Stimulated activated CD4-positive, alpha-beta T cell treated with anti-CD3 and anti-CD28 coated beads, Interleukin-15, amount 100 ng/mL, for 48 hours (primary cell): ENCODE data around the gene MFAP3.
"Not testable (repeated sequence)": the region's sequence is repeated elsewhere in the genome, so short reads cannot be mapped to it uniquely, and the experiment has no call there.

Experiments used
- DNase-seq, 2 donors: peaks; one replicate each; pipeline ENCODE4 v3.0.0-alpha.2; 2020; ENCODE audit warnings: low read depth in 2 of 2

MFAP3 gene

GRCh38 chr5:154038707-154039457, at the start of gene MFAP3, which contains the start of gene FAM114A2:
Gene MFAP3, plus strand, starts transcription at chr5:154038967. Its CDS starts 10,756 bp downstream, at chr5:154049723.
Gene FAM114A2, minus strand, starts transcription at chr5:154038910. Its CDS starts 3,957 bp downstream, at chr5:154034953.
- DNase-seq = peak; percentile 84 to 86

DNA sequence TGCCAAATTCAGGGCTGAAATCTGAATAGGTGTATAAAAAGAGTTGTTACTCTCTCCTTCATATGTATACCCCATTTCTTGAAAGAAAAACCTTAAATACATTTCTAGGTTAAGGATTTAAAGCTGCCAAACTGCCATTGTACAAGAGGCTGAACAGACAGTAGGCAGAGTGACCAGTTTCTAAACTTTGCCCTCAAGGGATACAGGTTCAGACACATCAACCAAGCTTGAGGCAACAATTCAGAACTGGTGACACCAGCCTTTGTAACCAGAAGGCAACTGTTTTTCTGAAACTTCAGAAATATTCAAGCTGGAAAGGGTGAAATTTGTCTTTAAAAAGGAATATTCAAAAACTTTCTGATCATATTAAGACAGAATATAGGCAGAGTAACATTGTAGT, 47.6 kb upstream of the MFAP3 start:
- no peak for DNase-seq

DNA sequence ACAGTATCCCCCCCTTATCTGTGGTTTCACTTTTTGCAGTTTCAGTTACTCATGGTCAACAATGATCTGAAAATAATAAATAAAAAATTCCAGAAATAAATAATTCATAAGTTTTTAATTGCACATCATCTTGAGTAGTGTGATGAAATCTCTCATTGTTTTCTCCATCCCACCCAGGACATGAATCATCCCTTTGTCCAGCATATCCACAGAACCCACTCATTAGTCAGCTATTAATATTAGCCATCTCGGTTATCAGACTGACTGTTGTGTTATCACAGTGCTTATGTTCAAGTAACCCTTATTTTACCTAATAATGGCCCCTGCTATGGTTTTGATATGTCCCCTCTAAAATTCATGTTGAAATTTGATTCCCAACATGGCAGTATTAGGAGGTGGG, 40.8 kb upstream of the MFAP3 start:
- no peak for DNase-seq

- no peak for DNase-seq
These were observed 40.0 kb upstream of the MFAP3 start for GRCh38 chr5:153998768-153999167.

DNA sequence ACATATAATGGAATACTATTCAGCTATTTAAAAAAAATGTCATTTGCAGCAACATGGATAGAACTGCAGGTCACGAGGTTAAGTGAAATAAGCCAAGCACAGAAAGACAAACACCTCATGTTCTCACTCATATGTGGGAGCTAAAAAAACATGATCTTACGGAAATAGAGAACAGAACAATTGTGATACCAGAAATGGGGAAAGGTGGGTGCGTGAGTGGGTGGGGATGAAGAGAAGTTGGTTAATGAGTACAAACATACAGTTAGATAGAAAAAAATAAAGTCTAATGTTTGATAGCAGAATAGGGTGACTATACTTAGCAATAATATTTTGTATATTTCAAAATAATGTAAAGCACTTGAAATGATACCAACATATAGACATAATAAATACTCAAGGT, 38.8 kb upstream of the MFAP3 start:
- DNase-seq = no peak

- no peak for DNase-seq
These were observed 38.1 kb upstream of the MFAP3 start for GRCh38 chr5:154000703-154001102.

- DNase-seq = no peak
These were observed 36.7 kb upstream of the MFAP3 start for GRCh38 chr5:154002093-154002492.

- no peak for DNase-seq
These were observed 36.2 kb upstream of the MFAP3 start for GRCh38 chr5:154002511-154003020.

DNA sequence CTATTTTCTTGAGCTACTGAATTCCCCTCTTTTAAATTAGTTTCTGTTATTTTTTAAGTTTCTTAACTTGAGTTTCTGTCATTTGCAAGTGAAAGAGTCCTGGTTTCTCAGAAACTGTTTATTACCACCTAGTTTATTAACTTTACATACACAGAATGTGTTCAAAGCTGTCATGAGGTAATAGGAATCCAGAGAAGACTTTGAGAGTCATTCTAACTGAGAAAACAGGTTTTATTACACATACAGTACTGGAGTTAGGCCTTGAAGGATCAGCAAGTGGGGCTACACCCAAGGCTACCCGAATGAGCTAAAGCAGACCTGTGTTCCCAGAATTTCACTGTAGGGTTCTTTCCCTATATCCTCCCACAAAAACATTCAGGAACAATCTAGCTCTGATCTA, 33.1 kb upstream of the MFAP3 start:
- DNase-seq = no peak

DNA sequence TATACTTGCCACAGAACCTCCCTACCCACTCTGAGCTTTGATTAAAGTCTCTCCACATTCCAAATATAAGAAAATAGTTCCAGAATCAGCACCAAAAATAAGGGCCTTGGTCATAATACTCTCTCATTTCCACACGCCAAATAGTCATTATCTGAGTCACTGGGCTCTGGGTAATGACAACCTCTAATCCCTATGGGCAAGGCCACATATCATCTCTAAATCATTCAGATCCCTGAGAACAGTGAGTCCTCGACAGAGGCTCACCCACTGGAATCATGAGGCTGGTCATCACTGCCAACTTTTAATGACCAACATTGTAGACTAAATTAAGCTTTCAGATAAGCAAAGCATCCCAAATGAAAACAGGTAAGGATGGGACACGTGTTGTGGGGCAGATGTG, 28.1 kb upstream of the MFAP3 start:
- DNase-seq = no peak

- DNase-seq = no peak
These were observed 23.6 kb upstream of the MFAP3 start for GRCh38 chr5:154015071-154015693.

- not testable (repeated sequence) for DNase-seq
These were observed 19.8 kb upstream of the MFAP3 start for GRCh38 chr5:154018919-154019318.

DNA sequence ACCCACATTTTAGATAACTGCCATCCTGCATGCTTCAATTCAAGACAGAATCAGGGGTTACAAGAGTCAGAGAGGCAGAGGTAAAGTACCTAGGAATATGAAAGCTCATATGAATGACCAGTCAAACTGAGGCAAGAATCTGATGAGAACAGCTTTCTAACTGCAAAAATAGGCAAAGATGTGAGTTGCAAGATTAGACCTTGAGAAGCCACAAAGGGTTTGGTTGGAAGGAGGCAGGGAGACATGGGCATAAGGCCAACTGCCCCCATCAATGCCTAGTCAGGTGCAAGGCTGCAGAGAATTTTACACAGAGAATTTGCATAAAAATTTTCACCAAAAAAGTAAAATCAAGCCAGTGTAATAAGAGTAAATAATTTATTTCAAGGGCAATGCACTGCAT, 12.8 kb upstream of the MFAP3 start:
- DNase-seq = no peak

GRCh38 chr5:154031937-154032489, 6.8 kb upstream of the MFAP3 start:
- DNase-seq = no peak

DNA sequence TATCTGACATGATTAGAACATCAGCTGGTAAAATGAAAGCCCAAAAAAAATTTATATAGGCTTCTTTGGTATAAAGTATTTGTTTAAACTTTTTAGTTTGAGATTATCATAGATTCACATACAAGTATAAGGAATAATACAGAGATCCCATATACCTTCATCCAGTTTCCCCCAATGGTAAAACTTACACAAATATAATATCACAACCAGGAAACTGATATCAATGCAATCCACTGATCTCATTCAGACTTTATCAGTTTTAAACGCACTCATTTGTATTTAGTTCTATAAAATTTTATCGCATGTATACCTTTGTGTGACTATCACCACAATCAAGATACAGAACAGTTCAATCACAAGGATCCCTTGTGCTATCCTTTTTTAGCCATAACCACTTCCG, 3.8 kb upstream of the MFAP3 start:
- no peak for DNase-seq

DNA sequence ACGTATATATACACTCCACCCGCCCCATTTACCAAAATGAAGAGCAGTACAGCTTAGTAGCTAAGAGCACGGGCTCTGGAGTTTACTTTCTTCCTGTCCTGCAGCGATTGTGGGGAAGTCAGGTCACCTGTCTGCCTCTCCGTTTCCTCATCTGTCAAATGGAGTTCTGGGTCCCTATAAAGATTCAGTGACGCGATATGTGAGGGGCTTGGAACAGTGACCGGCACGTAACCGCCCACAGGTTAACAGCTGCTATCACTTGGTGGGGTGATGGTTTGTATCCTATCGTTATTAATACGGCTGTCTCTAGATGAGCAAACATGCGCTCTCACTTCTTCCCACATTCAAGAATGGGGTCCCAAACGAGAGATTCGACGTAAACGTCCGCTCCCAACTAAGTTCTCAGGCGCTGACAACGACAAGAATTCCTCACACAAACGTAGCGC, 483 bp upstream of the MFAP3 start:
- peak; percentile 3 to 11 for DNase-seq

- no peak for DNase-seq
These were observed 677 bp downstream of the MFAP3 start for GRCh38 chr5:154039458-154039829.

GRCh38 chr5:154042766-154043165, 4.0 kb downstream of the MFAP3 start:
- DNase-seq = no peak

DNA sequence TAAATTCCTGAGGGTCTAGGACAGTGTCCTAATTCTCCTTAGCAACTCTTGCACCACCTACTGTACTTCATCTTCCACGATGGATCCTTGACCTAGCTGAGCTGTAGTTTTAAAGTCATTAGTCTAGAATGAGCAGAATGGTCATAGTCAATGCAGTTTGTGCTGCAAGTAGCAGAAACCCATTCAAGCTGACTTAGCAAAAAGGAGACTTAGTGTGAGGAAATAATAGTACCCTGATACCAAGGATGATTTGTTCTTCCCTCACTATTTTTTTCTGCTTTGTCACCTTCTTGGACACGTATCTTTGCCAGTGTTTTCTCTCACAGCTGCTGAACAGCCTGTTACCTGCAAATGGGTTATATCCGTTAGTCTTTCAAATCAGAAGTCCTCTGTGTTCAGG, 5.3 kb downstream of the MFAP3 start:
- no peak for DNase-seq

- no peak for DNase-seq
These were observed 5.8 kb downstream of the MFAP3 start for GRCh38 chr5:154044581-154044980.

GRCh38 chr5:154046486-154046885, 7.7 kb downstream of the MFAP3 start:
- DNase-seq = no peak

GRCh38 chr5:154047324-154047723, 8.6 kb downstream of the MFAP3 start:
- DNase-seq = no peak

DNA sequence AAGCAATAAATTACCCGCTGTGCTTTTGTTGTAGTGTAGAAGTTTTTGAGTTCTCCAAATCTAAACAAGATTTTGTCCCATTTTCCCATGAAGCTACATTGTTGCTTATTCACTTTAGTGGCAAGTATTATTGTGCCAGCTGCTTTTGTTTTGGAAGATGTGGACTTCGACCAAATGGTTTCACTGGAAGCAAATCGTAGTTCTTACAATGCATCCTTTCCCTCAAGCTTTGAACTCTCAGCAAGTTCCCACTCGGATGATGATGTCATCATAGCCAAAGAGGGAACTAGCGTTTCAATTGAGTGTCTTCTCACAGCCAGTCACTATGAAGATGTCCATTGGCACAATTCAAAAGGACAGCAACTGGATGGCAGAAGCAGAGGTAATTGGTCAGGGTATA, 10.9 kb downstream of the MFAP3 start:
- DNase-seq = no peak
